Measurements from ENCODE around the gene TSKU. TPM values are rescaled to one million over a fixed set of nuclear protein-coding genes. Genes with fewer than 3 reads are reported as not detected.

The TSKU gene
- total RNA-seq, 1 experiment from 2014 or later = 40.6 TPM

- intact Hi-C loops (cut with micrococcal nuclease; ENCODE audit: unreplicated experiment) = no loop called here
- Histone ChIP-seq H3K9me3 (peaks cover 21% of the 10 kb centered on the region), H3K4me1 (no peaks in the 10 kb centered on the region), H3K36me3 (ENCODE audit: control insufficient read depth, insufficient read depth, low read length) (peaks cover 7% of the 10 kb centered on the region), H3K4me3 (ENCODE audit: low read depth, low read length) (no peak overlapping the region), H3K27me3 (replicated peaks; ENCODE audit: control insufficient read depth, insufficient read depth, low read length) (no peaks in the 10 kb centered on the region)
- H3K27me3 Mint-ChIP-seq (ENCODE audit: insufficient read depth, unreplicated experiment) = no peaks in the 10 kb centered on the region
- no TSS peak for BruUV-seq (replicated peaks)
- DNase-seq = peak in 1 of 2 experiments; percentile 28
- peaks cover 10% of the 10 kb centered on the region for H3K4me1 Mint-ChIP-seq (ENCODE audit: low read depth, unreplicated experiment)
- ChIA-PET POLR2A (no interaction called here), CTCF (interaction anchor here (0.5 to 1.3 kb wide), 2 partner anchors 61 to 196 kb away, joined by 3 to 5 read pairs; no protein-coding TSS in a partner anchor)
- TF ChIP-seq, protein P1, sequence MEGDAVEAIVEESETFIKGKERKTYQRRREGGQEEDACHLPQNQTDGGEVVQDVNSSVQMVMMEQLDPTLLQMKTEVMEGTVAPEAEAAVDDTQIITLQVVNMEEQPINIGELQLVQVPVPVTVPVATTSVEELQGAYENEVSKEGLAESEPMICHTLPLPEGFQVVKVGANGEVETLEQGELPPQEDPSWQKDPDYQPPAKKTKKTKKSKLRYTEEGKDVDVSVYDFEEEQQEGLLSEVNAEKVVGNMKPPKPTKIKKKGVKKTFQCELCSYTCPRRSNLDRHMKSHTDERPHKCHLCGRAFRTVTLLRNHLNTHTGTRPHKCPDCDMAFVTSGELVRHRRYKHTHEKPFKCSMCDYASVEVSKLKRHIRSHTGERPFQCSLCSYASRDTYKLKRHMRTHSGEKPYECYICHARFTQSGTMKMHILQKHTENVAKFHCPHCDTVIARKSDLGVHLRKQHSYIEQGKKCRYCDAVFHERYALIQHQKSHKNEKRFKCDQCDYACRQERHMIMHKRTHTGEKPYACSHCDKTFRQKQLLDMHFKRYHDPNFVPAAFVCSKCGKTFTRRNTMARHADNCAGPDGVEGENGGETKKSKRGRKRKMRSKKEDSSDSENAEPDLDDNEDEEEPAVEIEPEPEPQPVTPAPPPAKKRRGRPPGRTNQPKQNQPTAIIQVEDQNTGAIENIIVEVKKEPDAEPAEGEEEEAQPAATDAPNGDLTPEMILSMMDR (IDR thresholded peaks at IDR 0.05; ENCODE audit: insufficient read depth in 1 of 2, low read depth in 1 of 2, low read length in 1 of 2, severe bottlenecking in 1 of 2, unreplicated experiment in 1 of 2) = no peak
- H3K36me3 Mint-ChIP-seq (ENCODE audit: insufficient read depth, unreplicated experiment) = peaks cover 43% of the 10 kb centered on the region
- no peak overlapping the region for H3K27ac Mint-ChIP-seq (ENCODE audit: unreplicated experiment)
- H3K4me3 Mint-ChIP-seq (ENCODE audit: unreplicated experiment) = no peak overlapping the region
- H3K9me3 Mint-ChIP-seq (ENCODE audit: unreplicated experiment) = peaks cover 10% of the 10 kb centered on the region
Observed at GRCh38 chr11:76794371-76795289, 11.5 kb downstream of the TSKU start.

DNA sequence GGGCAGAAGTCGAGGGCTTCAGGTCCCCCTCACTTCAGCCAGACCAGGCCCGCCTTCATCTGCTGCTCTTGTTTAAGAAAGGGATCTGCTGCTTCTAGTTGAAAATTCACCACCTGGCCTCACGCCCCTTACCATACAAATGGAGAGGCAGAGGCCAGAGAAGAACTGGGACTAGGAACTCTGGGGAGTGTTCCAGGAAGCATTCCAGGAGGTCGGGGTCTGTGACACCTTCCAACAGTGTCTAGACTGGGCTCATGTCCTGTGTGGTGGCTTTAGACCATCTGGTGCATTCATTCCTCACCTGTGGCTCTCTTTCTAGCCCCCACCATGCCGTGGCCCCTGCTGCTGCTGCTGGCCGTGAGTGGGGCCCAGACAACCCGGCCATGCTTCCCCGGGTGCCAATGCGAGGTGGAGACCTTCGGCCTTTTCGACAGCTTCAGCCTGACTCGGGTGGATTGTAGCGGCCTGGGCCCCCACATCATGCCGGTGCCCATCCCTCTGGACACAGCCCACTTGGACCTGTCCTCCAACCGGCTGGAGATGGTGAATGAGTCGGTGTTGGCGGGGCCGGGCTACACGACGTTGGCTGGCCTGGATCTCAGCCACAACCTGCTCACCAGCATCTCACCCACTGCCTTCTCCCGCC is 12.3 kb downstream of the TSKU start:
- Histone ChIP-seq H3K27me3 (replicated peaks; ENCODE audit: control insufficient read depth, insufficient read depth, low read length) (no peaks in the 10 kb centered on the region), H3K4me1 (peaks cover 3% of the 10 kb centered on the region), H3K36me3 (ENCODE audit: control insufficient read depth, insufficient read depth, low read length) (peaks cover 5% of the 10 kb centered on the region; the same call in 1 of the 2 replicates), H3K4me3 (ENCODE audit: low read depth, low read length) (no peak overlapping the region), H3K9me3 (peaks cover 18% of the 10 kb centered on the region)
- ChIA-PET POLR2A (interaction anchor here (0.6 kb wide), 2 partner anchors 19 to 124 kb away, joined by 4 read pairs; no protein-coding TSS in a partner anchor), CTCF (interaction anchor here (1.0 kb wide), 1 partner anchor 61 kb away, joined by 7 read pairs; no protein-coding TSS in a partner anchor)
- H3K9me3 Mint-ChIP-seq (ENCODE audit: unreplicated experiment) = peaks cover 7% of the 10 kb centered on the region
- H3K4me1 Mint-ChIP-seq (ENCODE audit: low read depth, unreplicated experiment) = peaks cover 8% of the 10 kb centered on the region
- intact Hi-C loops (cut with micrococcal nuclease; ENCODE audit: unreplicated experiment) = no loop called here
- BruUV-seq (replicated peaks) = no TSS peak
- H3K4me3 Mint-ChIP-seq (ENCODE audit: unreplicated experiment) = no peak overlapping the region
- H3K27ac Mint-ChIP-seq (ENCODE audit: unreplicated experiment) = no peak overlapping the region
- TF ChIP-seq, protein P1 (IDR thresholded peaks at IDR 0.05; ENCODE audit: insufficient read depth in 1 of 2, low read depth in 1 of 2, low read length in 1 of 2, severe bottlenecking in 1 of 2, unreplicated experiment in 1 of 2) = no peak
- H3K36me3 Mint-ChIP-seq (ENCODE audit: insufficient read depth, unreplicated experiment) = peaks cover 40% of the 10 kb centered on the region
- DNase-seq = no peak
- no peaks in the 10 kb centered on the region for H3K27me3 Mint-ChIP-seq (ENCODE audit: insufficient read depth, unreplicated experiment)

GRCh38 chr11:76795936-76796441 is 12.8 kb downstream of the TSKU start:
- Mint-ChIP-seq H3K36me3 (ENCODE audit: insufficient read depth, unreplicated experiment) (peaks cover 35% of the 10 kb centered on the region), H3K4me1 (ENCODE audit: low read depth, unreplicated experiment) (peaks cover 2% of the 10 kb centered on the region), H3K4me3 (ENCODE audit: unreplicated experiment) (no peak overlapping the region), H3K9me3 (ENCODE audit: unreplicated experiment) (peaks cover 2% of the 10 kb centered on the region), H3K27ac (ENCODE audit: unreplicated experiment) (no peak overlapping the region), H3K27me3 (ENCODE audit: insufficient read depth, unreplicated experiment) (no peaks in the 10 kb centered on the region)
- Histone ChIP-seq H3K36me3 (ENCODE audit: control insufficient read depth, insufficient read depth, low read length) (peaks cover 5% of the 10 kb centered on the region; the same call in 1 of the 2 replicates), H3K4me3 (ENCODE audit: low read depth, low read length) (no peak overlapping the region), H3K4me1 (peaks cover 8% of the 10 kb centered on the region), H3K27me3 (replicated peaks; ENCODE audit: control insufficient read depth, insufficient read depth, low read length) (no peaks in the 10 kb centered on the region), H3K9me3 (peaks cover 12% of the 10 kb centered on the region)
- intact Hi-C loops (cut with micrococcal nuclease; ENCODE audit: unreplicated experiment) = no loop called here
- ChIA-PET POLR2A (interaction anchor here (0.6 kb wide), 2 partner anchors 20 to 124 kb away, joined by 4 read pairs; no protein-coding TSS in a partner anchor), CTCF (interaction anchor here (1.0 kb wide), 1 partner anchor 62 kb away, joined by 7 read pairs; no protein-coding TSS in a partner anchor)
- TF ChIP-seq, protein P1 (IDR thresholded peaks at IDR 0.05; ENCODE audit: insufficient read depth in 1 of 2, low read depth in 1 of 2, low read length in 1 of 2, severe bottlenecking in 1 of 2, unreplicated experiment in 1 of 2) = no peak
- no TSS peak for BruUV-seq (replicated peaks)
- DNase-seq = no peak

Measured in Caco-2 (cell line).